K562 (cell line): ENCODE data around the gene UBE2QL1.

Source experiments
- CBX8 ChIP-seq: fragments of 200-600 bp; sonication (generic); IDR thresholded peaks from 2 replicates; pipeline ENCODE4 v1.6.1; 2012; ENCODE audit warnings: borderline replicate concordance, mixed run types, low read depth, mild to moderate bottlenecking, moderate library complexity, mixed read lengths, low read length, control low read depth, inconsistent platforms; ENCODE audit not compliant: poor library complexity, severe bottlenecking; ENCODE audit errors: extremely low read depth
- CREB1 ChIP-seq, 2 experiments: sonication (generic) in 1 of 2; formaldehyde crosslinking in 1 of 2; IDR thresholded peaks; 2 replicates each; pipeline versions ENCODE4 v1.6.1 to v1.8.0; 2012 to 2022; ENCODE audit warnings: inconsistent platforms in 1 of 2, mild to moderate bottlenecking in 1 of 2, missing genetic modification reagents in 1 of 2, moderate library complexity in 1 of 2
- L3MBTL2 ChIP-seq: fragments of 450-650 bp; IDR thresholded peaks from 2 replicates; pipeline ENCODE4 v1.6.1; 2016; ENCODE audit warnings: mild to moderate bottlenecking, moderate library complexity
- NR2C2 ChIP-seq, 2 experiments: fragments of 200-800 bp in 1 of 2; sonication (Bioruptor generic) in 1 of 2; sonication (generic) in 1 of 2; formaldehyde crosslinking in 1 of 2; IDR thresholded peaks; 2 replicates each; pipeline versions ENCODE4 v1.6.1 to v1.8.0; 2016 to 2022; ENCODE audit warnings: mild to moderate bottlenecking in 1 of 2, missing compliant biosample characterization in 1 of 2, missing genetic modification characterization in 1 of 2, missing genetic modification reagents in 1 of 2
- POLR2G ChIP-seq: fragments of 200-400 bp; formaldehyde crosslinking; IDR thresholded peaks from 2 replicates; pipeline ENCODE4 v1.6.1; 2017; ENCODE audit warnings: low read depth, mild to moderate bottlenecking, antibody characterized with exemption, low read length, moderate library complexity
- PRDM10 ChIP-seq: fragments of 450-650 bp; IDR thresholded peaks from 2 replicates; pipeline ENCODE4 v1.6.1; 2018; ENCODE audit not compliant: partially characterized antibody
- RBM22 ChIP-seq: fragments of 200-400 bp; formaldehyde crosslinking; IDR thresholded peaks from 2 replicates; pipeline ENCODE4 v1.6.1; 2018; ENCODE audit warnings: low read length, low read depth; ENCODE audit not compliant: poor library complexity, severe bottlenecking
- REST ChIP-seq, 2 experiments: fragments of 450-650 bp; formaldehyde crosslinking in 1 of 2; IDR thresholded peaks; 2 replicates each; pipeline versions ENCODE4 v1.4.0 to v1.6.1; 2014 to 2020; ENCODE audit warnings: mild to moderate bottlenecking in 2 of 2, borderline replicate concordance in 1 of 2, low read depth in 1 of 2
- SP1 ChIP-seq: sonication (generic); formaldehyde crosslinking; IDR thresholded peaks from 2 replicates; pipeline ENCODE4 v1.8.1; 2022; ENCODE audit warnings: mild to moderate bottlenecking, missing genetic modification reagents
- SRF ChIP-seq, 2 experiments: fragments of 250-450, 450-650 bp in 1 of 2; sonication (Bioruptor Pico) in 1 of 2; sonication (generic) in 1 of 2; formaldehyde crosslinking; IDR thresholded peaks; 2 replicates each; pipeline versions ENCODE4 v1.5.0 to v1.5.1; 2020 to 2022; ENCODE audit warnings: mild to moderate bottlenecking in 1 of 2, missing genetic modification reagents in 1 of 2
- THRB ChIP-seq: fragments of 450-650 bp; formaldehyde crosslinking; conservative IDR thresholded peaks from 2 replicates; pipeline ENCODE4 v1.4.0; 2022; ENCODE audit warnings: mild to moderate bottlenecking, missing genetic modification characterization
- TRIM24 ChIP-seq, 2 experiments: fragments of 450-650 bp; IDR thresholded peaks; 2 replicates each; pipeline ENCODE4 v1.6.1; 2016
- ZNF184 ChIP-seq: sonication (generic); formaldehyde crosslinking; IDR thresholded peaks from 2 replicates; pipeline ENCODE4 v1.5.0; 2020; ENCODE audit warnings: missing genetic modification reagents

GRCh38 chr5:6450319-6450833, 1.7 kb downstream of the UBE2QL1 start:
- no peak for TF ChIP-seq RBM22
- TF ChIP-seq REST (IDR thresholded peaks at IDR 0.05; ENCODE audit: borderline replicate concordance), result no peak
- no peak for TF ChIP-seq REST (CRISPR knock-in tag; IDR thresholded peaks at IDR 0.05; ENCODE audit: low read depth)
- TF ChIP-seq TRIM24 (IDR thresholded peaks at IDR 0.05), result no peak
- TF ChIP-seq THRB (CRISPR knock-in tag), result no peak
- TF ChIP-seq L3MBTL2, result no peak
- TF ChIP-seq CREB1 (IDR thresholded peaks at IDR 0.05), result no peak
- no peak for TF ChIP-seq CREB1 (CRISPR knock-in tag; IDR thresholded peaks at IDR 0.05)
- TF ChIP-seq NR2C2 (CRISPR knock-in tag; IDR thresholded peaks at IDR 0.05), result no peak
- no peak for TF ChIP-seq NR2C2 (tag; IDR thresholded peaks at IDR 0.05)
- TF ChIP-seq SRF (CRISPR knock-in tag; IDR thresholded peaks at IDR 0.05), result no peak
- TF ChIP-seq PRDM10, result no peak
- TF ChIP-seq ZNF184, result no peak
- TF ChIP-seq SP1 (CRISPR knock-in tag), result no peak
- TF ChIP-seq POLR2G, result no peak
- TF ChIP-seq CBX8, result no peak
